ENCODE results near the gene CHADL. TPM values are rescaled to one million over a fixed set of nuclear protein-coding genes. Genes with fewer than 3 reads are reported as not detected.
A peak's percentile ranks its signal among the peaks of the same experiment; 100 is the strongest.

Gene CHADL
- total RNA-seq, 1 donor from 2014 or later = 0.61 TPM

DNA sequence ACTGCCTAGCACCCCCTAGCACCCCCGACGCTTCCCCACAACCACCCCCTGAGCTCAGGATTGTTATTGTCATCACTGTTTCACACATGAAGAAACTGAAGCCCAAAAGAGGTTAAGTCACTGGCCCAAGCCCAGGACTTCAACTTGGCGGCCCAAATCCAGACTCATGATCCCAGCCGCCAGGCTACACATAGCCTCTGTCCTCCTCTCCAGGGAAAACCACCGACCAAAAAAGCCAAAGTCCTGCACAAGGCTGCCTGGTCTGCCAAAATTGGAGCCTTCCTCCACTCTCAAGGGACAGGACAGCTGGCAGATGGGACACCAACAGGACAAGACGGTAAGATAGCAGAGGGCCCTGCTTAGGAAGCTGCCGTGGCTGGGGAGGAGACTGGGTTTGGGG lies 24.8 kb downstream of the CHADL start:
- Mint-ChIP-seq H3K27me3 (ENCODE audit: low read depth) (no peaks in the 10 kb centered on the region), H3K9me3 (peaks cover 3% of the 10 kb centered on the region), H3K4me3 (no peak overlapping the region), H3K27ac (ENCODE audit: unreplicated experiment) (no peak overlapping the region), H3K36me3 (ENCODE audit: low read depth) (peaks cover 36% of the 10 kb centered on the region), H3K4me1 (peaks cover 20% of the 10 kb centered on the region)
- TF ChIP-seq CTCF (conservative IDR thresholded peaks at IDR 0.05) = no peak
- DNase-seq (ENCODE audit: low read depth, low spot score) = no peak

DNA sequence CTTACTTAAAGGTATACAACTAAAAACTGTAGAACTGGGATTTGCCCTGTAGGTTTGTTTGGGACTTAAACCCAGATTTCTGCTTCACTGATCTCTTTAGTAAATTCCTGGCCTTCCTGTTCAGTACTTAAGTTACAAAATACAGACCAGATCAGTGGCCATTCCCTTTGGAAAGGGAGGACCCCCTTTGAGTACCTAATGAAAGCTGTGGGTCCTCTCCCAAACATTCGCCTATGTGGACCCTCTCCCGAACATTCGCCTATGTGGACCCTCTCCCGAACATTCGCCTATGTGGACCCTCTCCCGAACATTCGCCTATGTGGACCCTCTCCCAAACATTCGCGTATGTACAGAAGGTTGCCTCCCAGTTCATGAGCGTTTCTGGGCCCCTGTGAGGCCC lies 25.3 kb downstream of the CHADL start:
- Mint-ChIP-seq H3K36me3 (ENCODE audit: low read depth) (peaks cover 39% of the 10 kb centered on the region), H3K4me1 (peaks cover 20% of the 10 kb centered on the region), H3K27me3 (ENCODE audit: low read depth) (no peaks in the 10 kb centered on the region), H3K9me3 (peaks cover 3% of the 10 kb centered on the region), H3K27ac (ENCODE audit: unreplicated experiment) (no peak overlapping the region), H3K4me3 (no peak overlapping the region)
- TF ChIP-seq CTCF (conservative IDR thresholded peaks at IDR 0.05) = no peak
- DNase-seq (ENCODE audit: low read depth, low spot score) = no peak

- Mint-ChIP-seq H3K27ac (ENCODE audit: unreplicated experiment) (no peak overlapping the region), H3K27me3 (ENCODE audit: low read depth) (peaks cover 12% of the 10 kb centered on the region), H3K4me1 (peaks cover 14% of the 10 kb centered on the region), H3K4me3 (peak overlapping the region; percentile 83), H3K9me3 (no peaks in the 10 kb centered on the region), H3K36me3 (ENCODE audit: low read depth) (peaks cover 8% of the 10 kb centered on the region)
- DNase-seq (ENCODE audit: low read depth, low spot score) = no peak
- no peak for TF ChIP-seq CTCF (conservative IDR thresholded peaks at IDR 0.05)
These were observed 34.0 kb downstream of the CHADL start for GRCh38 chr22:41206719-41207118.

- Mint-ChIP-seq H3K36me3 (ENCODE audit: low read depth) (peaks cover 5% of the 10 kb centered on the region), H3K27ac (ENCODE audit: unreplicated experiment) (peak within 1 kb of the TSS; percentile 96), H3K4me3 (peak within 1 kb of the TSS; percentile 98), H3K27me3 (ENCODE audit: low read depth) (peaks cover 21% of the 10 kb centered on the region), H3K4me1 (peaks cover 14% of the 10 kb centered on the region), H3K9me3 (no peaks in the 10 kb centered on the region)
- no peak for TF ChIP-seq CTCF (conservative IDR thresholded peaks at IDR 0.05)
- DNase-seq (ENCODE audit: low read depth, low spot score) = peak; percentile 97
These were observed 35.5 kb downstream of the CHADL start, which contains the start of gene L3MBTL2 for GRCh38 chr22:41204992-41205900. TSS of gene L3MBTL2 (plus strand) at chr22:41205312. CDS start at chr22:41205363, 51 bp downstream.

DNA sequence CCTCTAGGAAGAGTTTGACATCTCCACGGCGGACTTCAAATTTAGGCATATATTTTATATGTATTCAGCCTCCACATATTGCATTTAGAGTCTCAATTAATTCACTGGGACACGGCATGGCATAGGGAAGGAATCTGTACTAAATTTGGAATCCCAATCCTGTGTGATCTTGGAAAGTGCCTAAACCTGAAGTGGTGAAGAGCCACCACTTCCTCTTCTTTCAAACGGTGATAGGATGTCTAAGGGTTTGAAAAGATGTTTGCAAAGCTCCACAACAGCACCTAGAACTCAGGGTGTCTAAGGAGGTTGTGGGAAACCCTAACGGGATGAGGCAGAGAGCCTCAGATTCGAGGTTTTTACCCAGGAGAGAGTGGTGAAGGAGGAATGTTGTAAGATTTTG lies 36.7 kb downstream of the CHADL start:
- Mint-ChIP-seq H3K4me1 (peaks cover 14% of the 10 kb centered on the region), H3K36me3 (ENCODE audit: low read depth) (no peaks in the 10 kb centered on the region), H3K9me3 (no peaks in the 10 kb centered on the region), H3K27ac (ENCODE audit: unreplicated experiment) (no peak overlapping the region), H3K27me3 (ENCODE audit: low read depth) (peaks cover 32% of the 10 kb centered on the region), H3K4me3 (peak overlapping the region; percentile 73)
- no peak for TF ChIP-seq CTCF (conservative IDR thresholded peaks at IDR 0.05)
- no peak for DNase-seq (ENCODE audit: low read depth, low spot score)

Measured in neural crest cell (in vitro differentiated cells).